Gastrocnemius medialis (tissue), 4 donors: ENCODE measurements around the gene IGFBP2.

Experiments used
- POLR2A ChIP-seq, 2 donors: fragments of 450-650 bp; IDR thresholded peaks; one replicate each; pipeline ENCODE4 v1.6.1; 2017; ENCODE audit warnings: antibody characterized with exemption in 2 of 2, mild to moderate bottlenecking in 2 of 2, moderate library complexity in 2 of 2
- TF ChIP-seq, protein P1 (sequence below), 5 experiments: fragments of 450-650 bp in 3 of 5; fragments of 200-600 bp in 2 of 5; sonication (generic) in 2 of 5; IDR thresholded peaks in 4 of 5; conservative IDR thresholded peaks in 1 of 5; 1 replicate in 4 of 5; 2 replicates in 1 of 5; pipeline ENCODE4 v1.5.1; 2016 to 2019; ENCODE audit warnings: antibody characterized with exemption in 5 of 5, mild to moderate bottlenecking in 3 of 5, moderate library complexity in 3 of 5

DNA sequence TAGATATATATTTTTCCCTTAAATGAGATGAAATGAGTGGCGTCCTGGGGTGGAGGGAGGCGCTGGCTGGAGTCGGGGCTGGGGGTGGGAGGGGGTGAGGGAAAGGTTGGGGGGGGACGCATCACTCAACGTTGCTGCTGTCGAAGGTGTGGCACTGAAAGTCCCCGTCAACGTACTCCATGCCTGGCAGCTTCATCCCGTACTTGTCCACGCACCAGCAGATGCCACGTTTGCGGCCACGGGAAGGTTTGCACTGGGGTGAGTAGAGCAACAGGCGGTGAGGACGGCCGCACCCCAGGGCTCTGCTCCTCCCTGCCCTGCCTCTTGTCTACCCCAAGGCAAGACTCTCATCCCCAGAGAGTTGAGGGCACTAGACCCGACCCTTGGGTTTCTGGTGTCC, 43.4 kb downstream of the IGFBP2 start:
- TF ChIP-seq, protein P1, sequence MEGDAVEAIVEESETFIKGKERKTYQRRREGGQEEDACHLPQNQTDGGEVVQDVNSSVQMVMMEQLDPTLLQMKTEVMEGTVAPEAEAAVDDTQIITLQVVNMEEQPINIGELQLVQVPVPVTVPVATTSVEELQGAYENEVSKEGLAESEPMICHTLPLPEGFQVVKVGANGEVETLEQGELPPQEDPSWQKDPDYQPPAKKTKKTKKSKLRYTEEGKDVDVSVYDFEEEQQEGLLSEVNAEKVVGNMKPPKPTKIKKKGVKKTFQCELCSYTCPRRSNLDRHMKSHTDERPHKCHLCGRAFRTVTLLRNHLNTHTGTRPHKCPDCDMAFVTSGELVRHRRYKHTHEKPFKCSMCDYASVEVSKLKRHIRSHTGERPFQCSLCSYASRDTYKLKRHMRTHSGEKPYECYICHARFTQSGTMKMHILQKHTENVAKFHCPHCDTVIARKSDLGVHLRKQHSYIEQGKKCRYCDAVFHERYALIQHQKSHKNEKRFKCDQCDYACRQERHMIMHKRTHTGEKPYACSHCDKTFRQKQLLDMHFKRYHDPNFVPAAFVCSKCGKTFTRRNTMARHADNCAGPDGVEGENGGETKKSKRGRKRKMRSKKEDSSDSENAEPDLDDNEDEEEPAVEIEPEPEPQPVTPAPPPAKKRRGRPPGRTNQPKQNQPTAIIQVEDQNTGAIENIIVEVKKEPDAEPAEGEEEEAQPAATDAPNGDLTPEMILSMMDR (IDR thresholded peaks at IDR 0.05 in 4 of 5, conservative IDR thresholded peaks at IDR 0.05 in 1 of 5): no peak
- no peak for TF ChIP-seq POLR2A (IDR thresholded peaks at IDR 0.05)
